Inferior parietal cortex (tissue), 1 donor: ENCODE measurements around the gene KHNYN.
"Not testable (repeated sequence)": the region's sequence is repeated elsewhere in the genome, so short reads cannot be mapped to it uniquely, and the experiment has no call there.

Experiments
- DNase-seq: peaks from one replicate; pipeline ENCODE4 v3.0.0-alpha.2; 2016; ENCODE audit errors: extremely low spot score

KHNYN gene

DNA sequence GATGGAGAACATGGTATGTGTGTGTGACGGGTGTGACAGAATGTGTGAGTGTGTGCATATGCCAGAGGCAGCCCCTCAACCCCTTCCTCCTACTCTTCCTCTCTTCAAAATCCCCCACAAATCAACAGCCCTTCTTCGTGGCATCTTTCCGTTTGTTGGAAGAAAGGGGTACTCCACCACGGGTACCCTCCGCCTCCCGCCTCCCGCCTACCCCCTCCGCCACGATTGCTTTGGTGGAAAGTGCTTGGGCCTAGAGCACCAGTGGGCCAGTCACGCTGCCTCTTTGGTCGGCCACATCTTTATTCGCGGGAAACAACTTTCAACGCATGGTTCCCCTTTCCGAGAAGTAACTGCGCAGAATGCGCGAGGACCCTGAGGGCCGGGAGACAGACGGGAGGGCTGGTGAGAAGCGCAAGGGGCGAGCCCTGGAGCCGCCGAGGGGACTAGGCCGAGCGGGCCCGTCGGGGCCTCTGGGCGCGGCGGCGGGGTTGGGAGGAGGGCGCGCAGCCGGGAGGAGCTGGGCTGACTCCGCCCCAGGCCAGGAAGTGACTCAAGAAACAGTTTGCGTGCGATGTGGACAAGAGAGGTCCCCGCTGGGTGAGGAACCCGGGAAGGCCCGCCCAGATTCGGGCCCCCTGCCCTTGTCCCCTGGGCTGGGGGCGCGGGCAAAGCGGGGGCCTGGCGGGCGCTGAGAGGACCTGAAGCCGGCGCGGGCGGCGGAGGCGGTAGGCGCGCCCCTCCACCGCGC lies at the start of gene KHNYN, which contains the start of gene CBLN3:
KHNYN (plus strand) TSS at position 560 of the 748 bp plus-strand sequence. CDS start 777 bp downstream, outside the sequence.
CBLN3 (minus strand) TSS at position 274 of the 748 bp plus-strand sequence. CDS start 614 bp downstream, outside the sequence.
- DNase-seq, result peak; percentile 74

DNA sequence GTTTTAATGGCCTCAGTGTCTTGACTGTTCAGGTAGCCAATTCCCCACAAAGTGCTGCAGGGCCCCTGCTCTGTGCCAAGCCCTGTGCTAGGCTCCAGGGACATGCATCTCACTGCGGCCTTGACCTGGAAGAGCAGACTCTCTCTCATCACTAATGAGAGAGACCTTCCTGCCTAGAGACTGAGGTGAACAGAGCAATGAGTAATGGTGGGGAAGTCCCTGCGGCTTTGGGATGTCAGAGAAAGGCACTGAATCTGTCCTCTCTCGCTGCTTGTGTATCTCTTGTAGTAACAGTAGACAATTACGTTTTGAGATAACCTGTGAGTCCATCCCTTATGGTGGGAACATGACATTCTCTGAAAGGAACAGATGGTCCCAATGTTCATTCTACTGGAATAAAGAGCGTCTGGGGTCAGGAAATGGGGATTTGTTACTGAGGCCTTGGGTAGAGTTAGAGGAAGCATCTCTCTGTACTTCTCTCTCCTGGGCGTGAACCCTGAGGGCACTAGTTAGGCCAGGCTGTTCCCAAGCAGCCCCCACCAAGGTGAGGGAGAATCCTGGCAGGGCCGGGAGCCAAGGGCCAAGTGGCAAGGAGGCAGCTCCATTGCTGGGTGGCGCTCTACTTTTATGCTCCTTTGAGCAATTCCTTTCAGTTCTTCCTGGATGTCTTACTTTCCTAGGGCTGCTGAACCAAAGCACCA lies 48.2 kb upstream of the KHNYN start:
- no peak for DNase-seq

DNA sequence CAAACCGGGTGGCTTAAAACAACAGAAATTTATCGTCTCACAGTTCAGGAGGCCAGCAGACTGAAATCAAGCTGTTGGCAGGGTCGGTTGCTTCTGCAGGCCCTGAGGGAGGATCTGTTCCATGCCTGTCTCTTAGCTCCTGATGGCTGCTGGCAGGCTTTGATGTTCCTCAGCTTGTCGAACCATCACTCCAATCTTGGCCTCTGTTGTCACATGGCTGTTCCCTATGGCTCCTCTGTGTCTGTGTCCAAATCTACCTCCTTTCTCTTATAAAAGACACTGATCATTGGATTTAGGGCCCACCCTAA lies 47.7 kb upstream of the KHNYN start:
- DNase-seq, result no peak

DNA sequence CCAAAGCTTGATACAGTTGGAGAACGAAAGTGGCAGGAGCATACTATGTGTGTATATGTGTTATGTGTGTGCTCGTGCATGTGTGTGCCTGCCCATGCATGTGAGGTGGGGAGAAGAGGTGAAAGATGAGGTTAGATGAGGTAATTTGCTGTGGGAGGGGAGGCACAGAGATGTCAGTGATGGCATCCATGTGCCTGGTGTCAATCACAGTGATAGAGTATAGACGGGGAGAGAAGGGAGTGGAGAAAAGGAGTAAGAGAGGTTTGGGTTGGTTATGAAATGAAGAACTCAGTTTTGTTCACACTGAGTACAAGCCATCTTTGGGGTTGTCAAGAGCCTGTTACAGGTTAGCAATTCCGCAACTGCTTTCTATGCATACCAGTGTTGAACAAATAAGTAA lies 45.6 kb upstream of the KHNYN start:
- no peak for DNase-seq

DNA sequence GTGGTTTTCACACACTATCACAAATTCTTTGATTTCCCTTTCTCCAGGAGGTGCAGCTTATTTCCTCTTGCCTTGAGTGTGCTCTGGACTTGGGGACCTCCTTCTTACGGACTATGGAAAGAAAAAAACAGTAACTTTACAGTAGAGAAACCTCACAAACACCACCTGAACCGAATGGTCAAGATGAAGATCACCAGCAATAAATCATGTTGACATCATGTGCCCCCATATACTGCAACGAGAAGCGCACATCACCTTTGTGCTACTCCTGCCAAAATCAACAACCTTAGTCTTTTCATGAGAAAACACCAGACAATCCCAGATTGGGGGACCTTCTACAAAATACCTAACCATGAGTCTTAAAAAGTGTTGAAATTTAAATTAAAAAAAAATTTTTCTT lies 44.2 kb upstream of the KHNYN start:
- DNase-seq, result no peak

DNA sequence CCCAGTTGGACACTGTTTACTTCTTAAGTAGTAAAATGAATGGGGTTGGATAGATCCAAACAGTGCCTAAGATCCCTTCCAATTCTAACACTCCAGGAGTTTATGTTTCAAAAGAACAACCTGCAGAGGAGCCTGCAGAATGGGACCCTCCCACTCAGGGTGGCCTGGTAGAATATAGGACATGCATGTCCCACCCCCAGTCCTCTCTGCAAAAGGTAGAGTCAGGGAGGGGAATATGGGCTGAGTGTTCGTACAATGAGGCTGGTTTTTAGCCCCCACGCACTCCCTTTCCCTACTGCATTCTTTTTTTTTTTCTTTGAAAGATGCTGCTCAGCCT lies 42.8 kb upstream of the KHNYN start:
- DNase-seq, result no peak

DNA sequence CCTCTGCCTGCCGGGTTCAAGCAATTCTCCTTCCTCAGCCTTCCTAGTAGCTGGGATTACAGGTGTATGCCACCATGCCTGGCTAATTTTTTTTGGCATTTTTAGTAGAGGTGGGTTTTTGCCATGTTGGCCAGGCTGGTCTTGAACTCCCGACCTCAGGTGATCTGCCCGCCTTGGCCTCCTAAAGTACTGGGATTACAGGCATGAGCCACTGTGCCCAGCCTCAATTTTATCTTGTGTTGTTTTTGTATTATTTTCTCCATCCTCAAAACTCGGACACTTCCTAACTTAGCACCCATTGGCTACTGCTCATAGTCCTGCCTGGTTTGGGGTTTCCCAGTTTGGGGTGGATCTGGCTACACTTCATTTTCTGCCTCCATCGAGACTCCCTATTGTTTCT lies 42.2 kb upstream of the KHNYN start:
- not testable (repeated sequence) for DNase-seq

DNA sequence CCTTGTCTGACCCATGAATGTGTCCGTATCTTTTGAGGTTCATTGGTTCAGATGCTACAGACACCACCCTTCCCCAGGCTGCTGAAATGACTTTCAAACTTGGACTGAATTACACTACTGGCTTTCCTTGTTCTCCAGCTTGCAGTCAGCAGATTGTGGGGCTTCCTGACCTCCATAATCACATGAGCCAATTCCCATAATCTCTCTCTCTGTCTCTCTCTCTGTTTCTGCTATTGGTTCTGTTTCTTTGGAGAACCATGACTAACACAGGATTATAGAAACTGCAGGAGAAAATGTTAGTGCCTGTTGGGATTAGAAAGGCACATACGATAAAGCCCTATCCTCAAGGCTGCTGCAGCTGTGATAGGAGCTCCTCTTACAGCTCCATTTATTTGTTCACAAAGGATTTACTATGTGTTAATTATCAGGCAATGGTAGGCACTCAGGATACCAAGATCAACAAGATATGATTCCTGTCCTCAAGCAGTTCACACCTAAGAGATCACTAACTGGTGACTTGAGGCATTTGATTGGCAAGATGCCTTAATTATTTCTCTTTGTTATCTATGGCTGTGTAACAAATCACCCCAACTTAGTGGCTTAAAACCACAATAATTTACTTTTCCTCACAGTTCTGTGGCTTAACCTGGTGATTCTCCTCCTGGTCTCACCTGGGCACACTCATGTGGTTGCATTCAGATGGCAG lies 41.1 kb upstream of the KHNYN start:
- DNase-seq, result no peak

DNA sequence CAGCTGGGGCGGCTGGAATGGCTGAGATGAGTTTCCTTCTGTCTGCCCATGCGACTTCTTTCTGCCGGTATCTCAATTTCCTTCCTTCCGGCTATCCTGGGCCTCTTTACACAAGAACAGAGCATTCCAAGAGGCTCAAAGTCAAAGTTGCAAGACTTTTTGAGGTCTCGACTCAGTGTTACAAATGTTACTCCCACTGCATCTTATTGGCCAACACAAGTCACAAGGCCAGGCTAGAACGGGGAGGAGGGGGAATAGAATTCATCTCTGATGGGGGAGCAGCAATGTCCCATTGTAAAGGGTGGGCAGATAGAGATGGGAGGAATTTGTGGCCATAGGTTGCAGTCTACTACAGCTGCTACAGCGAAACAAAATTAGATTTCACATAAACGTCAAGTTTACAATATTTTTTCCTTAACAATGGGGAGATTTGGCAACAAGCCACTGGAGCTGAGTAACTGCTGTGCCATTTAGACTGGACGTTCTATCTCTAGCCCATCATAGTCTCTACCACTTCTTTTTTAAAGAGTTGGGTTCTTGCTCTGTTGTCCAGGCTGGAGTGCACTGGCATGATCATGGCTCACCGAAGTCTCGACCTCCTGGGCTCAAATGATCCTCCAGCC lies 40.4 kb upstream of the KHNYN start:
- DNase-seq, result no peak

DNA sequence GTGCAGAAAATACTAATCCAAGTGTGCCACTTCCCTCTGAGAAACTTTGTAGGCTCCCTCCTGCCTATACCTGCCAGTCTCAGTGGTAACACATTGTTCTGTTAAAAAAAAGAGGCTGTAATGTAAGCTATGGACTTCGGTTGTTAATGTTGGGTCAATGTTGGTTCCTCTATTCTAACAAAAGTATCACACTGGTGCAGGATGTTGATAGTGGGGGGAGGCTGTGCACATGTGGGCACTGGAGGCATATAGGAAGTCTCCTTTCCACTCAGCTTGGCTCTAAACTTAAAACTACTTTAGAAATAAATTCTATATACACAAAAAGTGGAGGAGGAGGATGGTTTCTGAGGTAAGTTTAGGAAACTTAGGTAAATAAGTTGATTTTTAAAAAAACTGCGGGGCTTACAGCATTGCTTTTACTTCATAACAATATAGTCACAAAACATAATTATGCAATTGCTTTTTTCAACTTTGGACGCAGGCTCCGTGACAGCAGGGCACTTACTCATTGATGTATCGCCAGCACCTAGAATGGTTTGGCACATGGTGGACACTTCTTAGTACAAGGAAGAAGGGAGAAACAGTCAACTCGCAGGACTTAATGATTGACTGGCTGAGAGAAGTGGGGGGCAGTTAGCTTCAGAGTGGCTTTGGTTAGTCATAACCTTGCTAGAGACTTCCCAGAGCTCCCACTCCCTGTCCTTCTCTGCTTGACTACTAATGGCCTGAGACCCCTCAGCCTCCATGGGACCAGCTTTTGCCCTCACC lies 38.9 kb upstream of the KHNYN start:
- no peak for DNase-seq

DNA sequence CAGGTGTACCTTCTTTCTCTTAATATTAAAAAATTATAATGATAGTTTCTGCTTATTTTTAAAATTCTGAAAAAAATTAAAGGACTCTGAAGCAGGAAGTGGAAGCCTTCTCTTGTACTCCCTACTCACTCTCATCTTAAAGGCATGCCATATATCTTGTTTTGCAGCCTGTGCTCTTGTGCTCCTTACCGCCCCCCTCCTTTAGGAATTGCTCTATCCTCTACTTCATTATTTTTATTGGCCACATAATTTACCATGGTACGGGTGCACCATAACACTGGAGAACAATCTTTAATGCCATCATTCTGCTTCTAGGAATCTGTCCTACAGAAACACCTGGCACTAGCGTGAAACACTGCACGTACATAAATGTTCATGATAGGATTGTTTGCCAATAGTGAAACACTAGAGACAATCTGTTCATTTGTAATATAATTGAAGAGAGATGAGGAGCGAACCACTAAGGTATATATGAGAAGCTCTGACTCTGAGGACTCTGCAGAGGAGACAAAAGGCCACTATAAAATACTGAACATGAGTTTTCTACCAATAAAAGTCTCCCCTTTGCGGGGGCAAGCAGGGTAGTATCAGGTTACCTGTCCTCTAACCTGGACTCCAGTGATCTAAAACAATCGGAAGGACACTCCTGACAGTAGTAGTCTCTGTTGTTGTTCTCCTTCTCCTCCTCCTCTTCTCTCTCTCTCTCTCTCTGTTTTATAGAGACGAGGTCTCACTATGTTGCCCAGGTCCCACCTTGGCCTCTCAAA lies 37.2 kb upstream of the KHNYN start:
- DNase-seq, result no peak

DNA sequence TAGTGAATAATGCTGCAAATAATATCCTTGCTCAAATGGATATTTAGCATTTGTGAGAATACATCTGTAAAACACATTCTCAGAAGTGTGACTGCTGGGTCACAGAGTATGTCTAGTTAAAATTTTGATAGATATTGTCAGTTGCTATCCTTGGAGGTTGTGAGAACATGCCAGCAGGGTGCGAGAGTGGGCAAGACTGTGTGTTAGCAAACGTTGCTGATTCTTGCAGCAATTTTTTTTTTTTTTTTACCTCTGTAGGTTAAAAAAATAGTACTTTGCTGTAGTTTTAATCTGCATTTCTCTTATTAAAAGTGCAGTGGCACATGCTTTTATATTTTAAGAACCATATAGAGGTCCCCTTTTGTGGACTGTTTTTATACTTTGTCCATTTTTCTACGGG lies 35.5 kb upstream of the KHNYN start:
- no peak for DNase-seq

DNA sequence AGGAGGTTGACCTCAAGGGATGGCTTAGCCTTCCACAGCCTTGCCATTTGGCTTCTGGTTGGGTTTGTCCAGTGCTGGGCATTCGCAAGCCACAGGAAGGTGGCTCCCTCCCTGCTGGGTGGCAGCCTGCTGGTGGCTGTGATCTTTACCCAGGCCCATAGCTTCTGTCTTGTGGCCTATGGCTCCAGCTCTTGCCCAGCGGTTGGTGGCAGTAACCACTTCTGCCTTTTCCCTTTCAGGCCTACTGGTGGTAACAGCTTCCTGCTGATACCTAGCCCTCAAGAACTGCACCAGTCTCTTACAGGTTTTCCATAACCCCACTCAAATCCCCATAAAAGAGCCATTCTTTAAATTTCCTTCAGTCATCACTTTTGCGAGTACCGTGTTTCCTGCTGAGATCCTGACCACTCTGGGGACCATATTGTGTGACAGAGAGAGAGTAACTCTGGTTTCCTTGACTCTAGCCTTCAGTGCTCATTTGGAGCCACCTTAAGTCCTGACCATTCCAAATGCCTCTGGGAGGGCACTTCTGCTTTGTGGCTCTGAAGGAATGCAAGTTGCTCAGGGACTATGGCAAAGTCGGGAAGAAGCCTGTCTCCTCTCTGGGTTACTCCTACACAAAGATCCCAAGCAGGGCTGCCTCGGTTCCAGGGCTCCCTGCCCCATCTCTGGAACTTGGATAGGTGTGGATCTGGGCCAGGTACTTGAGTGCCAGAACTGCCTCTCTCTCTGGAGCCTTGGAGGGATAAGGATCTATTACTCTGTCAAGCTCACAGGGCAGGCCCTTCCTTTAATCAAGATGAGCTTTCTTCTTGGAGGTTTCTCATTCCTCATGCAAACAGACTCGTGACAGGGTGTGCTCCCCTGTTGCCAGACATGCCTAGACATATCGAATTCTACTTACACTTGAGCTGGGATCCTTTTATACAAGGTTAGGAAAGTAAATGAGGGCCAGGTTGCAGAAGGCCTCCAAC lies 33.9 kb upstream of the KHNYN start:
- no peak for DNase-seq

DNA sequence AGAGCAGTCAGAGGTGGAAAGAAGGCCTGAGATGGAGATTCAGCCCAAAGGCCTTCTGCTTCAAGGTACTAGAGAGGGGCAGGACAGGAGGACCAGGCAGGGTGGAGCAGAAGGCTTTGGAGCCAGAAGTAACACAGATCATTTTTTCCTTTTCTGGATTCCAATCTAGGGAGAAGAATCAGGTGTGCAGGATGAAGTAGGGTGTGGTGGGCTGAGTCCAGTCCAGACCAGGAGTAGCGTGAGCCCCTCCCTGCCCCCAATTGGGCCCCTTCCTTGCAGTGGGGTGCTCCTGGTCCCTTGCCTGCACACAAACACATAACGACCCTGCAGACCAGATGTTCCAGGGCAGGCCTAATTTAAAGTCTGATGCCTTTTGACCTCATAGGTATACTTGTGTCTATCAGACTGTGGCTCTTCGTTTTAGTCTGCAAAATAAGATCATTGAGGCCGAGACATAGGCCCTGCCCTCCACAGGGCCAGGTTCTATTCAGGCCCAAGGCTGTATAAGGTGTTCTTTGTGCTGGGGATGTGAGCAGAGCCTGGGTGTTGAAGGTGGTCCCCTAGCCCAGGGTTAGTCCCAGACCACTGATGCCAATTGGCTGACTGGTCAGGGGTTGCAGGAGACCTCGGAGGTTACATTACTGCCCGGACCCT lies 32.0 kb upstream of the KHNYN start:
- no peak for DNase-seq

DNA sequence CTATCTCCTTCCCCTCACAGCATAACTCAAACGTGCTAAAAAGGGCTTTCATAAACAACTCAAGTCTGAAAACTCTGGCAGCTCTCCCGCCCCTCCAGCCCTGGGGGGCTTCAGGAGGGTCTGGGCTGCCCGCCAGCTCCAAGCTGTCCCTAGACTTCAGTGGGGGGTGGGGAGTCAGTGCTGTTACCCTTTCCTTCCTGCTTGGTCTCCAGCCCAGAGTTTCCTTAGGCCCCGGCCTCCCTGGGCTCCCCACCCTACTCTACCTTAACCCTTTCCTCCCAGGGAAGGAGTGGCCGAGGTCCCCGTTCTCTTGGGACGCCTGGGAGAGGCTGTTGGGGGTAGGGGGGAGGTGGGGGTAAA lies 31.5 kb upstream of the KHNYN start:
- no peak for DNase-seq

DNA sequence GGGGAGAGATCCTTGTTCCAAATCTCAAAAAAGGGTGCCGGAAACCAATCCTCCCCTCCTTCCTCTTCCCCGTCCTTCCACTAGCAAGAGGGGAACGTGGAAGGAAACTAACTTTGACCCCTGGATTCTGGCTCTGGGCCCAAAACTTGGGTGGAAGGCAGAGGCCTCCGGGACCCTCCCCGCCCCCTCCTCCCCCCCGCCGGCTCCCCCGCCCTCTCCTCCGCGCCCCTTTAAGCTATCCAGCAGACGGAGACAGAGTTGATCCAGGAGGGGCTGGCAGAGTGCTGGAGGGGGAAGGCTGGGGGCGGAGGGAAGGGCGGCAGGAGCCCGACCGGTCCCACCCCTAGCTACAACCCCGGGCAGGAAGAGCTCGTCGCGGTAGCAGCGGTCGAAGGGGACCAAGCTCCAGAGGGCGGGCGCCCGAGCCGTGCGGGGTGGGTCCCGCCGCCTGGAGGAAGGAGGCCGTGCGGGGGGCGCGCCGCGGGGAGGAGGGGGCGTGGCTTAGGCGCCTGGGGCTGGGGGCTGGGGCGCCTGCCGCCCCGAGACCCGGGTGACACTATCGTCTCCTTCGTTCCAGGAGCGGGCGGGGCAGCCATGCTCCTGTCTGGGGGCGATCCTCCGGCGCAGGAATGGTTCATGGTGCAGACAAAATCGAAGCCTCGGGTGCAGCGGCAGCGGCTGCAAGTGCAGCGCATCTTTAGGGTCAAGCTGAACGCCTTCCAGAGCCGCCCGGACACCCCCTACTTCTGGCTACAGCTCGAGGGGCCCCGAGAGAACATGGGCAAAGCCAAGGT lies 30.9 kb upstream of the KHNYN start, which contains the start of gene NYNRIN:
NYNRIN (plus strand) TSS at position 351 of the 794 bp plus-strand sequence; CDS start at position 595, 244 bp downstream.
- no peak for DNase-seq

DNA sequence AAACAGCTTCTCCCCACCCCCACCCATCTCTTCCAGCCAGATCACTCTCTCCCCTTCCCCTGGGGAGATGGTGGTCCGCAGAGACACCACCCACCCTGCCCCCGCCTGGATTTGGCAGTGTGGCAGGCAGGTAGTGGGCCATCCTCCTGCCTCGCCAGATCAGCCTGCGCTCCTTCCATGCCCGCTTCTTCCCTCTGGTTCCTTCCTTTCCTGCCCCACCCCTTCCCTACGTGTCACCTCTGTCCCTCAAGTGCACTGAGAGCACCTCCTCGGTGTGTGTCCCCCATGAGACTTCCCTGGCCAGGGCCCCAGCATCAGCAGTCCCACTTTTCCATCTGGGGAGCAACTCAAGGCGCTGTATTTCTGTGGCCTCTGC lies 30.3 kb upstream of the KHNYN start:
- DNase-seq, result no peak

DNA sequence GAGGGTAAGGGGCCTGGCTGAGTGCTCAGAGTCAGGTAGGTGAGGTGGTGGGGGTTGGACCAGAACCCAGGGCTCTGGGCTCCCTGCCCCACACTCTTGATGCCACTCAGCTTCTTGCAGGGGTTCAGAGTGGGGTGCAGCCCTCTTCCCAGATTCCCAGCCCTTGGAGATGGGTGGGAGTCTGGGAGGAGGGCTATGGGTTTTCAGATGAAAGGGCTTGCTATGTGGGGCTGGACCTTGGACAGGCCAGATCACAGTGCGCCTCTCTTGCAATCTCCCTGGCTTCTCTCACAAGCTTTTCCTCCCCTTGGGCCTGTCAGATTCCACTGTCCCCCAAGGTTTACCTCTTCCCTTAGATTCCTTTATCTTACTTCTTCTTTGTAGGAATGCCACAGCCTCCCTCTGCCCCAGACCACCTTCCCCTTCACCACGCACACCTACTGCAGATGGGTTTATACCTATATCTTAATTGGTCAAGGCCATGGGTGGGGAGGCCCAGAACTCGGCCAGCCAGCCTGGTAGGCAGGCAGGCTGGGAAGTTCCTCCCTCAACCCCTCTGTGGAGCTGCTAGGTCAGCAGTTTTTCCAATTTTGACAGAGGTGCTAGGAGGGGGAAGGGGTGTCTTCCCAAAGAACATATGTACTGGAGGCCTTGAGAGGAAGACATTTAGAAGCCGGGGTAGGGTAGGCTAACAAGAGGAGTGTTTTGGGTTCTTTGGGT lies 29.6 kb upstream of the KHNYN start:
- no peak for DNase-seq
